HCT116 (cell line): ENCODE measurements around the gene TMEM145. TPM values are rescaled to one million over a fixed set of nuclear protein-coding genes. Genes with fewer than 3 reads are reported as not detected.

Experiments used
- ATAC-seq: fragments of 200-7000 bp; cut with Tn5 transposase; 2 replicates; pipeline ENCODE4 v1.9.1; 2020; ENCODE audit warnings: mild to moderate bottlenecking, moderate library complexity
- BruUV-seq: library from RNA; stranded (reverse); fragments of 400-500 nt; replicated peaks from 2 replicates; lab custom pipeline; 2021; lab: Mats Ljungman, UMichigan
- CTCF ChIA-PET: fragments of 300-600 bp; sonication (Branson Sonifier 250); formaldehyde crosslinking; loops from one replicate; lab custom pipeline; 2021; ENCODE audit warnings: antibody characterized with exemption; lab: Charles Lee
- POLR2A ChIA-PET: fragments of 300-600, 350-600 bp; sonication (Branson Sonifier 250); formaldehyde crosslinking; loops from one replicate; lab custom pipeline; 2021; ENCODE audit warnings: antibody characterized with exemption; lab: Charles Lee
- RAD21 ChIA-PET, 2 experiments: fragments of 300-600 bp; sonication (Branson Sonifier 250); formaldehyde crosslinking; loops; one replicate each; lab custom pipeline; 2023; ENCODE audit warnings: low total read pairs in 2 of 2; ENCODE audit not compliant: uncharacterized antibody in 2 of 2, unreplicated experiment in 2 of 2, low non-redundant PET in 1 of 2; lab: Charles Lee
- DNase-seq: peaks from one replicate; pipeline ENCODE4 v3.0.0-alpha.2; 2010; ENCODE audit warnings: low read depth, low spot score
- H2AFZ ChIP-seq: fragments of 200-600 bp; shearing (Covaris generic), sonication (generic); 2 replicates; pipeline ENCODE4 v1.6.1; 2017; ENCODE audit warnings: low read depth, mixed run types, mixed read lengths, antibody characterized with exemption, low read length; ENCODE audit not compliant: poor library complexity, severe bottlenecking
- H3K27ac ChIP-seq: 2 replicates; pipeline ENCODE4 v1.5.1; 2012; ENCODE audit warnings: low read depth, low read length
- H3K27me3 ChIP-seq: fragments of 200-600 bp; sonication (generic); 2 replicates; pipeline ENCODE4 v1.6.1; 2016; ENCODE audit warnings: mixed run types, low read length, mixed read lengths; ENCODE audit not compliant: insufficient read depth
- H3K36me3 ChIP-seq, 2 experiments: fragments of 200-500 bp in 1 of 2; fragments of 200-600 bp in 1 of 2; sonication (Bioruptor generic) in 1 of 2; sonication (generic) in 1 of 2; 2 replicates each; pipeline versions ENCODE4 v1.5.1 to v1.6.1; 2014 to 2016; ENCODE audit warnings: low read length in 2 of 2, inconsistent platforms in 1 of 2, mixed read lengths in 1 of 2, mixed run types in 1 of 2; ENCODE audit not compliant: insufficient read depth in 2 of 2, control insufficient read depth in 1 of 2
- H3K4me1 ChIP-seq, 2 experiments: fragments of 200-600 bp in 1 of 2; sonication (generic) in 1 of 2; 2 replicates each; pipeline versions ENCODE4 v1.5.1 to v1.6.1; 2012 to 2017; ENCODE audit warnings: low read length in 2 of 2, inconsistent platforms in 1 of 2, mild to moderate bottlenecking in 1 of 2, mixed read lengths in 1 of 2, mixed run types in 1 of 2, moderate library complexity in 1 of 2; ENCODE audit not compliant: insufficient read depth in 2 of 2, control insufficient read depth in 1 of 2
- H3K4me2 ChIP-seq: fragments of 200-600 bp; sonication (generic); 2 replicates; pipeline ENCODE4 v1.6.1; 2017; ENCODE audit warnings: mixed run types, low read length, mixed read lengths
- H3K4me3 ChIP-seq, 2 experiments: fragments of 200-600 bp in 1 of 2; sonication (generic) in 1 of 2; replicated peaks in 1 of 2; 2 replicates each; pipeline ENCODE4 v1.5.1; 2011 to 2016; ENCODE audit warnings: low read length in 2 of 2, control low read depth in 1 of 2, low read depth in 1 of 2, mild to moderate bottlenecking in 1 of 2, mixed read lengths in 1 of 2, mixed run types in 1 of 2
- H3K79me2 ChIP-seq: fragments of 200-600 bp; sonication (generic); 2 replicates; pipeline ENCODE4 v1.6.1; 2017; ENCODE audit warnings: mild to moderate bottlenecking, mixed run types, low read length, moderate library complexity, mixed read lengths; ENCODE audit not compliant: insufficient read depth
- H3K9ac ChIP-seq: fragments of 200-600 bp; sonication (generic); 2 replicates; pipeline ENCODE4 v1.6.1; 2016; ENCODE audit warnings: low read length, mixed read lengths
- H3K9me2 ChIP-seq: fragments of 200-600 bp; sonication (generic), shearing (Covaris generic); 2 replicates; pipeline ENCODE4 v1.6.1; 2017; ENCODE audit warnings: mixed run types, mild to moderate bottlenecking, moderate library complexity; ENCODE audit not compliant: insufficient read depth
- H3K9me3 ChIP-seq, 2 experiments: fragments of 200-500 bp in 1 of 2; fragments of 200-600 bp in 1 of 2; sonication (Bioruptor generic) in 1 of 2; sonication (generic) in 1 of 2; 2 replicates each; pipeline ENCODE4 v1.6.1; 2014 to 2017; ENCODE audit warnings: low read length in 2 of 2, mixed read lengths in 2 of 2, inconsistent platforms in 1 of 2, low read depth in 1 of 2, mild to moderate bottlenecking in 1 of 2, mixed run types in 1 of 2, moderate library complexity in 1 of 2; ENCODE audit not compliant: control insufficient read depth in 1 of 2, insufficient read depth in 1 of 2
- H4K20me1 ChIP-seq: fragments of 200-600 bp; sonication (generic), shearing (Covaris generic); 2 replicates; pipeline ENCODE4 v1.6.1; 2017; ENCODE audit warnings: mixed run types, mild to moderate bottlenecking, moderate library complexity; ENCODE audit not compliant: insufficient read depth
- CEBPB ChIP-seq: IDR thresholded peaks from 2 replicates; pipeline ENCODE4 v1.6.1; 2012; ENCODE audit warnings: low read depth
- EGR1 ChIP-seq: IDR thresholded peaks from 2 replicates; pipeline ENCODE4 v1.6.1; 2012; ENCODE audit warnings: low read depth
- FOSL1 ChIP-seq: IDR thresholded peaks from 2 replicates; pipeline ENCODE4 v1.6.1; 2012; ENCODE audit warnings: low read depth
- POLR2AphosphoS5 ChIP-seq: IDR thresholded peaks from 2 replicates; pipeline ENCODE4 v1.6.1; 2011; ENCODE audit warnings: mild to moderate bottlenecking, low read depth, low read length, moderate library complexity
- YY1 ChIP-seq: IDR thresholded peaks from 2 replicates; pipeline ENCODE4 v1.6.1; 2011; ENCODE audit warnings: low read length, low read depth, moderate library complexity, mild to moderate bottlenecking; ENCODE audit not compliant: insufficient replicate concordance; ENCODE audit errors: extremely low read depth
- ZNF274 ChIP-seq: fragments of 200-500 bp; sonication (Bioruptor generic); IDR thresholded peaks from 2 replicates; pipeline ENCODE4 v1.6.1; 2014; ENCODE audit warnings: mild to moderate bottlenecking, low read depth, low read length, inconsistent platforms
- intact Hi-C: fragments of 100-400 bp; cut with micrococcal nuclease; formaldehyde crosslinking; loops from 2 replicates; pipeline ENCODE4 v1.10.0; 2022
- total RNA-seq: library from RNA; stranded (reverse); gene quantifications from one replicate; pipeline ENCODE4 v1.2.1, GENCODE V29; 2021; ENCODE audit not compliant: unreplicated experiment
- TF ChIP-seq, protein P1 (sequence below): IDR thresholded peaks from 2 replicates; pipeline ENCODE4 v1.6.1; 2011; ENCODE audit warnings: mild to moderate bottlenecking, low read length, moderate library complexity; ENCODE audit not compliant: insufficient replicate concordance; ENCODE audit errors: extremely low read depth

Gene TMEM145
- total RNA-seq, 1 experiment from 2014 or later: 7.2 TPM

DNA sequence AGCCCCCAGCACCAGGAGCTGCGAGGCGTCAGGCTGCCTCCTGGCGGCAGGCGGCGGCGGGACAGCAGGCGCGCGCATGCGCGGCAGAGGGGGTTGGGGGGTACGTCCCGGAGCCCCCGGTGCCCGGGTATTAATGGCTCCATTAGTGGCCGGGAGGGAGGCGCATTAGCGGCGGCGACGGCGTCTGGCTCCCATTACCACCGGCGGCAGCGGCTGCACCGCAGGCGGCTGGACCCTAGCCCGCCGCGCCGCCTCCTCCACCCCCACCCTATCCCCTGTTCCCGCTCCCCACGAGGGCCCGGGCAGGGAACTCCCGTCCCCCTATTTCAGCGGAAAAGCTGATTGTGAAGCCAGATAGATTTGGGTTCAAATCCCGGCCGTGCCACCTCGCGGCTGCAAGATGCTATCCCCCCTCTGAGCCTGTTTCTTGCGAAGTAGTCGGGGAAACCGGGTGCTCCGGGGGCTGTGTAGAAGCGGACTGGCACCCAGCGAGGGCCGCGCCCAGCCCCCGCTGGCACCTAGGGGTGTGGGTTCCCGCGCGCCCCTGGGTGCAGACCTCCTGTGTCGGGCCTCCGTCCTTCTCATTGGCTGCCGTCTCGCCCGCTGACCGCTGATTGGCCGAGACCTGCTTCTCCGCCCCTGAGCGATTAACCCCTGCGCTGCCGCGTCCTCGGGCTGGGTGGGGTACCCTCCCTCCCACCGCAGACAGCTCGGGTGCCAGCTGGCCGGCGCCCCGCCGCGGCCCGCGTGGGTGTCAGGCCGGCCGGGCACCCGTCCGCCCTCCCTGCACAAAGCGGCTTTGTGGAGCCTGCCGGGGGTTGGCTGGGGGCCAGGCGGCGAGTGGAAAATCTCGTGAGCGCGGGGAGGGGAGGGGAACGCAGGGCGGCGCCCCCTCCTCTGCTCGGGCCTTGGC is 33.0 kb upstream of the TMEM145 start (continued):
- TF ChIP-seq FOSL1: no peak
- TF ChIP-seq, protein P1, sequence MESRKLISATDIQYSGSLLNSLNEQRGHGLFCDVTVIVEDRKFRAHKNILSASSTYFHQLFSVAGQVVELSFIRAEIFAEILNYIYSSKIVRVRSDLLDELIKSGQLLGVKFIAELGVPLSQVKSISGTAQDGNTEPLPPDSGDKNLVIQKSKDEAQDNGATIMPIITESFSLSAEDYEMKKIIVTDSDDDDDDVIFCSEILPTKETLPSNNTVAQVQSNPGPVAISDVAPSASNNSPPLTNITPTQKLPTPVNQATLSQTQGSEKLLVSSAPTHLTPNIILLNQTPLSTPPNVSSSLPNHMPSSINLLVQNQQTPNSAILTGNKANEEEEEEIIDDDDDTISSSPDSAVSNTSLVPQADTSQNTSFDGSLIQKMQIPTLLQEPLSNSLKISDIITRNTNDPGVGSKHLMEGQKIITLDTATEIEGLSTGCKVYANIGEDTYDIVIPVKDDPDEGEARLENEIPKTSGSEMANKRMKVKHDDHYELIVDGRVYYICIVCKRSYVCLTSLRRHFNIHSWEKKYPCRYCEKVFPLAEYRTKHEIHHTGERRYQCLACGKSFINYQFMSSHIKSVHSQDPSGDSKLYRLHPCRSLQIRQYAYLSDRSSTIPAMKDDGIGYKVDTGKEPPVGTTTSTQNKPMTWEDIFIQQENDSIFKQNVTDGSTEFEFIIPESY: no peak

DNA sequence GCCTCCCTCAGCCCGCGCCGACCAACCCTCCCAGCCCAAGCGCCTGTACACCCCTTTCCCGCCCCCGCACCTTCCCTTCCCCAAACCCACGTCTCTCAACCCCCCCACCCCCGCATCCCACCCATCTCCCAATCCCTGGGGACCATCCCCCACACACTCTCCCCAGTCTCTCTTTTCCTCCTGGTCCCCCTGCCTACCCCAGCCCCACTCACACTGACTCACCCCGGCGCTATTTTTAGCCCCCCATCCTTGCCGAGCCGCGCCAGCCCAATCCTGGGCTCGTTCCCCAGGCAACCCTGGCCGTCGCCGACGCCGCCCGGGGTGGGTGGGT is 32.3 kb upstream of the TMEM145 start:
- intact Hi-C loops: loop anchor here (2.0 kb wide), 1 partner anchor 38 kb away; the partner anchor contains the start of gene GSK3A
- H3K4me2 ChIP-seq: peak overlapping the region; percentile 97
- no peaks in the 10 kb centered on the region for H3K27me3 ChIP-seq
- no peaks in the 10 kb centered on the region for H4K20me1 ChIP-seq
- TF ChIP-seq ZNF274 (no peak), POLR2AphosphoS5 (no peak), EGR1 (peak; percentile 56; the same call in 1 of the 2 replicates), YY1 (no peak), CEBPB (no peak)
- H3K79me2 ChIP-seq: peaks cover 13% of the 10 kb centered on the region; the same call in 1 of the 2 replicates
- DNase-seq (no peak), ATAC-seq (peak; percentile 2; the same call in 1 of the 2 replicates)
- no TSS peak for BruUV-seq
- no peaks in the 10 kb centered on the region for H3K9me2 ChIP-seq
- H2AFZ ChIP-seq: no peak overlapping the region
- no peaks in the 10 kb centered on the region for H3K9me3 ChIP-seq
- H3K27ac ChIP-seq: peak overlapping the region; percentile 94
- CTCF ChIA-PET: interaction anchor here (1.1 to 4.8 kb wide), 3 partner anchors 35 to 167 kb away, joined by 5 to 63 read pairs (median 17); partner anchors contain the start of gene GSK3A
- peak overlapping the region; percentile 70 to 72 for H3K4me3 ChIP-seq
- H3K36me3 ChIP-seq: no peaks in the 10 kb centered on the region
- peak overlapping the region; percentile 86 for H3K9ac ChIP-seq
- POLR2A ChIA-PET: interaction anchor here (1.9 to 2.5 kb wide), 2 partner anchors 29 to 37 kb away, joined by 9 to 19 read pairs; no protein-coding TSS in a partner anchor
- RAD21 ChIA-PET: interaction anchor here in 1 of 2 experiments (1.3 to 1.9 kb wide), 2 partner anchors 34 to 38 kb away, joined by 4 to 9 read pairs; partner anchors contain the start of gene GSK3A
- H3K4me1 ChIP-seq: peaks cover 49 to 72% of the 10 kb centered on the region in 2 experiments
